Measurements from ENCODE around the gene CMPK2. TPM values are rescaled to one million over a fixed set of nuclear protein-coding genes. Genes with fewer than 3 reads are reported as not detected.

The CMPK2 gene
- 0.31 and 3.2 TPM in 2 replicates for total RNA-seq

DNA sequence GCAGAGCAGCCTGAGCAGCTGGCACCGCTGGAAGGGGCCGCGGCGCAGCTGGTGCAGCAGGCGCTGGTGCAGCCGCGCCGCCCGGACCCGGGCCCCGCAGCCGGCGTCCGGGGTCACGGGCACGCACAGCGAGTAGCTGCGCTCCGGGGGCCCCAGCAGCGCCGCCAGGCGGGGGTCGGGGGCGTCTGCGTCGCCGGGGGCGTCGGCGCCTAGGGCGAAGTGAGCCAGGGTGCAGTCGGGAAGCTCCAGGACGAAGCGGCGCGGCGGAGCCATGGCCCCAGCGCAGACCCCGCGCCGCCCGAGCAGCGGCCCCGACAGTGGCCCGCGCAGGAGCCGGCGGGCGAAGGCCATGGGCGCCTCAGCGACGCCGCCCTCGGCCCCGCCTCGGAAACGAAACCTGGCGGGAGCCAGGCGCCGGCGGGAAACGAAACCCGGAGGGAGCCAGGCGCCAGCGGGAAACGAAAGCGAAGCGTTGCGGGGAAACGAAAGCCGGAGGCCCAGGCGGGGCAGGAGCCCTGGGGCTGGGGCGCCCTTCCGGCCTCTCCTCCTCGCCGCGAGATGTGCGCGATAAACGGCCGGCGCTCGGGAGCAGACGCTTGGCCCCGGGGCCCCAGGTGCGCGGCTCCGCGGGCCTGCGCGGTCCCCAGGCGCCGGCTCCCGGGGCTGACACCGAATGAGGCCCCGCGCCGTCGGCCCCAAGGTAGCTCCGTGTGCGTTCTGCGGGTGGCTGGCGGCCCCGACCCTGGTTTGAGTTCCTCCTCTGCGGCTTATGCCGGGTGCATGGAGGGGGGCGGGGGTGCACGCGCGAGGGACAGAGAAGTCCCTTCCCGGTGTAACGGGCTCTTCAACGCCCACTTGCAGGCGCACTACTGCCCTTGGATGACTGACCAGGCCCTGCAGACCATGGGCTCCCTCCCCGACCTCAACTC is at the start of gene CMPK2:
CMPK2 (minus strand) TSS at position 562 of the 929 bp plus-strand sequence; CDS start at position 351, 211 bp downstream.

DNA sequence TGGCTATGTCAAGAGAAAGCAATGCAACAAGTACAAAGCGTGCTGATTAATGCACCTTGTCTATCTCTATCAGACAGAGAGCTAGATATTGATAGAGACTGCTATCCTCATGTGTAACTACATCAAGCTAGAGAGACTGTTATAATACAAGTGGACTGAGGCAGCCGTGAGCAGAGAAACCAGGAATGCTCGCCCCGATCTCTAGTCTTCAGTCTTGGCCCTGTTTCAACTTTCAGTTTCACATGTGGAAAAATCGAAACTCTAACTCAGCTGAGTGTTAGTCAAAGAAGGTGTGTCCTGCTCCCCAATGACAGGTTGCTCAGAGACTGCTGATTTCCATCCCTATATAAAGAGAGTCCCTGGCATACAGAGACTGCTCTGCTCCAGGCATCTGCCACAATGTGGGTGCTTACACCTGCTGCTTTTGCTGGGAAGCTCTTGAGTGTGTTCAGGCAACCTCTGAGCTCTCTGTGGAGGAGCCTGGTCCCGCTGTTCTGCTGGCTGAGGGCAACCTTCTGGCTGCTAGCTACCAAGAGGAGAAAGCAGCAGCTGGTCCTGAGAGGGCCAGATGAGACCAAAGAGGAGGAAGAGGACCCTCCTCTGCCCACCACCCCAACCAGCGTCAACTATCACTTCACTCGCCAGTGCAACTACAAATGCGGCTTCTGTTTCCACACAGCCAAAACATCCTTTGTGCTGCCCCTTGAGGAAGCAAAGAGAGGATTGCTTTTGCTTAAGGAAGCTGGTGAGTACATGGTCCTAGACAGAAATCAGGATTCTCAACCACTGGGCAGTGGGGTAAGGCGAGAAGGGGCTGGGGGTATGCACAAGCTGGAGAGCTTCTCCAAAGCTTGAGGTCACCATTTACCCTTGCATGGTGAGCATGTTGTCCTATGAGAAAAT is 11.9 kb upstream of the CMPK2 start, which contains the start of gene RSAD2:
RSAD2 (plus strand) TSS at position 376 of the 903 bp plus-strand sequence; CDS start at position 400, 24 bp downstream.

Other genes starting within 250 kb of the CMPK2 start
- gene RSAD2, start 11.9 kb upstream of the CMPK2 start, total RNA-seq = 1.00 and 1.1 TPM in 2 replicates
- gene RNF144A, start 51.5 kb upstream of the CMPK2 start, total RNA-seq = 4.7 and 6.9 TPM in 2 replicates

All from cardiac ventricle fibroblast (primary cell).